Skeletal muscle tissue (tissue), 4 donors: ENCODE data around the gene VPS13D. TPM values are rescaled to one million over a fixed set of nuclear protein-coding genes. Genes with fewer than 3 reads are reported as not detected.

ENCODE experiments used
- H3K27ac ChIP-seq: one replicate; pipeline ENCODE4 v1.7.0; 2013; ENCODE audit warnings: mild to moderate bottlenecking, low read depth, low read length, inconsistent platforms
- H3K27me3 ChIP-seq, 3 donors: one replicate each; pipeline ENCODE4 v1.7.0; 2013; ENCODE audit warnings: low read length in 3 of 3; ENCODE audit not compliant: control insufficient read depth in 3 of 3, insufficient read depth in 3 of 3
- H3K36me3 ChIP-seq, 3 donors: one replicate each; pipeline ENCODE4 v1.7.0; 2013; ENCODE audit warnings: low read length in 3 of 3; ENCODE audit not compliant: control insufficient read depth in 3 of 3, insufficient read depth in 3 of 3
- H3K4me1 ChIP-seq, 3 donors: one replicate each; pipeline ENCODE4 v1.7.0; 2013; ENCODE audit warnings: low read length in 3 of 3, mild to moderate bottlenecking in 3 of 3; ENCODE audit not compliant: control insufficient read depth in 3 of 3, insufficient read depth in 3 of 3
- H3K4me3 ChIP-seq, 3 donors: one replicate each; pipeline ENCODE4 v1.7.0; 2013; ENCODE audit warnings: low read length in 3 of 3
- H3K9ac ChIP-seq, 3 donors: one replicate each; pipeline ENCODE4 v1.7.0; 2013; ENCODE audit warnings: low read length in 3 of 3, mild to moderate bottlenecking in 3 of 3, moderate library complexity in 2 of 3, low read depth in 1 of 3
- H3K9me3 ChIP-seq, 3 donors: one replicate each; pipeline ENCODE4 v1.7.0; 2013; ENCODE audit warnings: low read length in 3 of 3; ENCODE audit not compliant: control insufficient read depth in 3 of 3
- total RNA-seq: library from RNA; depleted of rRNA; stranded (reverse); fragments of >200 nt; gene quantifications from one replicate; pipeline ENCODE4 v1.2.3, GENCODE V29; 2014
- donor health status: Osteomylitis.

The VPS13D gene
- total RNA-seq, 1 donor from 2014 or later = 40.2 TPM

DNA sequence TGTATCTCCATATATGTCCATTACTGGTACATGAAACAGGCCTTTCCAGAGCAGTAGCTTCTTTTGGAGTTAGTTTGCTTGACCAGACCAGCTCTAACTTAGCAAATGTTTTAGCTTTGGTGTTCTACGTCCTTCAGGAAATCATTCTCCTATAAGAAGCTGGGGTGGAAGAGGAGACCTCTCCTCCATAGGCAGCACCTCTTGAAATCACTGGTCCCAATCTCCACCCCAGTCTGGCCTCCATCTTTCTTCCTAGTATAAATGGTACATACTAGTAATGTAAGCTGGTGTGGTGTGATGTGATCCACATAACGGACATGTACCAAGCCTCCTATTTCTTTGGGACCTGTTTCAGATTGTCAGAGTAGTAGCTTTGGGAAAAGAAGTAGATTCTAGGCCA lies 216.8 kb downstream of the VPS13D start:
- no peaks in the 10 kb centered on the region for H3K27me3 ChIP-seq
- H3K4me1 ChIP-seq = peaks cover 46 to 52% (median 51%) of the 10 kb centered on the region in 3 donors
- no peaks in the 10 kb centered on the region for H3K36me3 ChIP-seq
- H3K9ac ChIP-seq = no peak overlapping the region
- H3K9me3 ChIP-seq = no peaks in the 10 kb centered on the region
- no peak overlapping the region for H3K4me3 ChIP-seq
- H3K27ac ChIP-seq = peak overlapping the region; percentile 76

DNA sequence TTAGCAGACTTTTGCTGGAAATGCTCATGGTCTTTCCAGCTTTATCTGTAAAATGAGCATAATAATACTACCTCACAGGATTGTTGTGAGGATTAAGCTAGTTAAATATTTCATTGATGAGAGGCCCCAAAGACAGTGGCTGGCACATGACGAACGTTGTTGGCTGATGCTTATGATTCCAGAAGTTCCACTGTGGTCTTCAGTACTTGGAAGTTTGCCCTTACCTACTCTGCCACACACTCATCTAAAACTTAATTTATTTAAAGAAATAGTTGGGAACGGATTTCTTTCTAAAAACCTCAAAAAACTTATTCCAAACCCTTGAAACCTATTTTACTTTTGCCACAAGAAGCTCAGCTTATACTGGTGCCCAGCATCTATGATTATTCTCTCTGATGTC lies 217.5 kb downstream of the VPS13D start:
- H3K27me3 ChIP-seq = no peaks in the 10 kb centered on the region
- H3K4me3 ChIP-seq = no peak overlapping the region
- peak overlapping the region; percentile 76 for H3K27ac ChIP-seq
- no peaks in the 10 kb centered on the region for H3K36me3 ChIP-seq
- H3K9me3 ChIP-seq = no peaks in the 10 kb centered on the region
- no peak overlapping the region for H3K9ac ChIP-seq
- peaks cover 53 to 59% (median 58%) of the 10 kb centered on the region in 3 donors for H3K4me1 ChIP-seq

DNA sequence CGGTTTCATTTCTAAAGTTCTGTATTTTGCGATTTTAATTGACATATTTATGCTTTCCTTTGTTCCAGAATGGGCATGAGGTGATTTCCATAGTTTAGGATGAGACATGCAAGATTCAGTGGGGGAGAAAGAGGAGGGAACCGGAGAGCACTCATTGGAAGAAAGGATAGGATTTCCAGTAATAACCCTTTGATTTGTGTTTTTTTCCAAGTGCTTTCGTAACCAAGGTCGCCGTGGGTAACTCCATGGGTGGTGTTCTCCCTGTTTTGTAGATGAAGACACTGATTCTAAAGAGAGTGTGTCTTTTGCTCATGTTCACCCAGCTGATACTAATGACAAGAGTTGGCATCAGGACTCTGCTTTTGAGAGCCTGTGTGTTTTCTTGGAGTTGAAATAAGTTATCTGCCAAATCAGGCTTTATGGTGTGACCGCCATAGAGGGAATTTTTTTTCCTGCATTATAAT lies 218.1 kb downstream of the VPS13D start:
- Histone ChIP-seq H3K4me3 (peak overlapping the region in 1 of 3 donors; percentile 3), H3K9ac (peak overlapping the region in 2 of 3 donors; percentile 17 to 52), H3K36me3 (no peaks in the 10 kb centered on the region), H3K27ac (peak overlapping the region; percentile 76), H3K4me1 (peaks cover 59 to 65% (median 64%) of the 10 kb centered on the region in 3 donors), H3K27me3 (no peaks in the 10 kb centered on the region), H3K9me3 (no peaks in the 10 kb centered on the region)

- H3K9ac ChIP-seq = peak overlapping the region in 1 of 3 donors; percentile 63
- H3K4me1 ChIP-seq = peaks cover 67 to 74% (median 72%) of the 10 kb centered on the region in 3 donors
- peak overlapping the region; percentile 76 for H3K27ac ChIP-seq
- no peaks in the 10 kb centered on the region for H3K36me3 ChIP-seq
- no peaks in the 10 kb centered on the region for H3K27me3 ChIP-seq
- no peaks in the 10 kb centered on the region for H3K9me3 ChIP-seq
- H3K4me3 ChIP-seq = no peak overlapping the region
These were observed 218.9 kb downstream of the VPS13D start for GRCh38 chr1:12448746-12449177.

DNA sequence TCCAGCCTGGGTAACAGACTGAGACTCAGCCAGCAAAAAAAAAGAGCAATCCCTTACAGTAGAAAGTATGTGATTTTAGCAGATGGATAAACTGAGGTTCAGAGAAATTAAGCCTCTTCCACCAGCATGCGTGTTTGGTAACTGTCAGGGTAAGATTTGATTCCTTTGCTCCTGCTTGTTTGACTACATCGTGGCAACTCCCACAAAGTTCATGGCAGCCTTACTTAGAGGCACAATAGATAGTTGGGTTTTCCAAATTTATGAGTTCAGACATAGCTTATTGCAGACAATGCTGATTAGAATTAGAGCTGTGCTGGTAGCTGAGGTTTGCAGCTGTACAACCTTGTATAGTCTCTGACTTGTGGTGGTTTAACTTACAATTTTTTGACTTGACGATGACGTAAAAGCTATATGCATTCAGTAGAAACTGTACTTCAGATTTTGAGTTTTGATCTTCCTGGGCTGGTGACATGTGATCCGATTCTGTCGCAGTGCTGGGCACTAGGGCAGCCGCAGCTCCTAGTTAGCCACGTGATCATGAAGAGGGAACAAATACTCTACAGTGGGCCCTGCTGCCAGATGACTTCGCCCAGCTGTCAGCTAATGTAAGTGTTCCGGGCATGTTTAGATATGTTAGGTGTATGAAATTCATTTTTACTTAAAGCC lies 220.4 kb downstream of the VPS13D start:
- Histone ChIP-seq H3K9me3 (no peaks in the 10 kb centered on the region), H3K27ac (peak overlapping the region; percentile 76), H3K4me1 (peaks cover 82 to 88% (median 86%) of the 10 kb centered on the region in 3 donors), H3K9ac (peak overlapping the region in 1 of 3 donors; percentile 27), H3K36me3 (no peaks in the 10 kb centered on the region), H3K27me3 (no peaks in the 10 kb centered on the region), H3K4me3 (peak overlapping the region in 1 of 3 donors; percentile 22)

GRCh38 chr1:12450756-12451559 lies 221.1 kb downstream of the VPS13D start:
- Histone ChIP-seq H3K9ac (peak overlapping the region in 1 of 3 donors; percentile 27), H3K9me3 (no peaks in the 10 kb centered on the region), H3K27me3 (no peaks in the 10 kb centered on the region), H3K36me3 (peaks cover 0 to 2% (median 0%) of the 10 kb centered on the region in 3 donors), H3K4me1 (peaks cover 83 to 89% (median 87%) of the 10 kb centered on the region in 3 donors), H3K4me3 (no peak overlapping the region), H3K27ac (peak overlapping the region; percentile 76)

GRCh38 chr1:12451560-12451900 lies 221.7 kb downstream of the VPS13D start:
- Histone ChIP-seq H3K36me3 (peaks cover 0 to 5% (median 0%) of the 10 kb centered on the region in 3 donors), H3K27ac (peak overlapping the region; percentile 76), H3K9me3 (no peaks in the 10 kb centered on the region), H3K4me3 (no peak overlapping the region), H3K9ac (peak overlapping the region in 1 of 3 donors; percentile 23), H3K27me3 (no peaks in the 10 kb centered on the region), H3K4me1 (peaks cover 83 to 87% (median 87%) of the 10 kb centered on the region in 3 donors)

DNA sequence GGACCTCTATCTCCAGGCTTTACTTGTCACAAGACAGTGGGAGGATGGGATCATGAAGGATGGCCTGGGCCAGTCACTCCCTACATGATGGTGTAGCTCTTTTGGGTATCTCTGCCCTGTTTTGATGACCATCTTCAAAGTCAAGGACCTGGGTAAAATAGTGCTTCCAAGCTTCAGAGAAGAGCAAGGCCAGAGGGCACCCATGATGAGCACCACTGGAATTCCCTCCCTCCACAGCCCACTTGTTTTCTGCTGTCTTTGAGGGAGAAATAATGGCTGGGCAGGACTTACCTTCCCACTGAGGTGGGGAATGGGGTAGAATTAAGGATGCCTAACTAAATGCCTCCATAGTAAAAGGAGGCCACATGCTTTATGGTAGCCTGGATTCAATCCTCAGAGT lies 222.4 kb downstream of the VPS13D start:
- Histone ChIP-seq H3K9me3 (no peaks in the 10 kb centered on the region), H3K9ac (no peak overlapping the region), H3K27ac (no peak overlapping the region), H3K4me1 (peaks cover 77 to 86% (median 84%) of the 10 kb centered on the region in 3 donors), H3K4me3 (no peak overlapping the region), H3K27me3 (no peaks in the 10 kb centered on the region), H3K36me3 (peaks cover 0 to 13% (median 0%) of the 10 kb centered on the region in 3 donors)

GRCh38 chr1:12453400-12454343 lies 223.8 kb downstream of the VPS13D start:
- Histone ChIP-seq H3K4me3 (peak overlapping the region in 1 of 3 donors; percentile 23), H3K9me3 (no peaks in the 10 kb centered on the region), H3K36me3 (peaks cover 0 to 13% (median 0%) of the 10 kb centered on the region in 3 donors), H3K27ac (peak overlapping the region; percentile 77), H3K9ac (peak overlapping the region; percentile 39 to 68 (median 60)), H3K4me1 (peaks cover 64 to 77% (median 75%) of the 10 kb centered on the region in 3 donors), H3K27me3 (no peaks in the 10 kb centered on the region)
